ENCODE measurements around the gene RGS9.
A peak's percentile ranks its signal among the peaks of the same experiment; 100 is the strongest.

RGS9 gene

GRCh38 chr17:65097110-65097509 is 40.1 kb upstream of the RGS9 start:
- Histone ChIP-seq H3K36me3 (replicated peaks) (no peaks in the 10 kb centered on the region), H3K27ac (no peak overlapping the region), H3K4me3 (ENCODE audit: low read depth, low read length) (no peak overlapping the region), H3K27me3 (replicated peaks) (peaks cover 7% of the 10 kb centered on the region)
- in situ Hi-C loops (cut with HindIII; ENCODE audit: low pct_ligation_motif_present, low sequenced_read_pairs), result no loop called here
- TF ChIP-seq CTCF (IDR thresholded peaks at IDR 0.05; ENCODE audit: low read depth, low read length, missing control alignments), result no peak
- DNase-seq, result no peak

GRCh38 chr17:65099475-65099874 is 37.7 kb upstream of the RGS9 start:
- no peak for DNase-seq
- no peak overlapping the region for H3K27ac ChIP-seq
- in situ Hi-C loops (cut with HindIII; ENCODE audit: low pct_ligation_motif_present, low sequenced_read_pairs), result no loop called here
- H3K27me3 ChIP-seq (replicated peaks), result peaks cover 5% of the 10 kb centered on the region
- no peak for TF ChIP-seq CTCF (IDR thresholded peaks at IDR 0.05; ENCODE audit: low read depth, low read length, missing control alignments)
- H3K36me3 ChIP-seq (replicated peaks), result no peaks in the 10 kb centered on the region
- H3K4me3 ChIP-seq (ENCODE audit: low read depth, low read length), result no peak overlapping the region

- peak; percentile 99 for DNase-seq
- Histone ChIP-seq H3K4me3 (ENCODE audit: low read depth, low read length) (peak overlapping the region; percentile 45), H3K27ac (peak overlapping the region; percentile 57), H3K36me3 (replicated peaks) (no peaks in the 10 kb centered on the region), H3K27me3 (replicated peaks) (peaks cover 3% of the 10 kb centered on the region)
- TF ChIP-seq CTCF (IDR thresholded peaks at IDR 0.05; ENCODE audit: low read depth, low read length, missing control alignments), result peak; percentile 20
- in situ Hi-C loops (cut with HindIII; ENCODE audit: low pct_ligation_motif_present, low sequenced_read_pairs), result no loop called here
These were observed 37.2 kb upstream of the RGS9 start for GRCh38 chr17:65099941-65100315.

GRCh38 chr17:65100316-65101140 is 36.6 kb upstream of the RGS9 start:
- Histone ChIP-seq H3K36me3 (replicated peaks) (no peaks in the 10 kb centered on the region), H3K27me3 (replicated peaks) (peaks cover 3% of the 10 kb centered on the region), H3K27ac (peak overlapping the region; percentile 57), H3K4me3 (ENCODE audit: low read depth, low read length) (peak overlapping the region; percentile 51)
- DNase-seq, result no peak
- peak; percentile 63 for TF ChIP-seq CTCF (IDR thresholded peaks at IDR 0.05; ENCODE audit: low read depth, low read length, missing control alignments)
- in situ Hi-C loops (cut with HindIII; ENCODE audit: low pct_ligation_motif_present, low sequenced_read_pairs), result no loop called here

- Histone ChIP-seq H3K27ac (no peak overlapping the region), H3K4me3 (ENCODE audit: low read depth, low read length) (no peak overlapping the region), H3K27me3 (replicated peaks) (peaks cover 3% of the 10 kb centered on the region), H3K36me3 (replicated peaks) (no peaks in the 10 kb centered on the region)
- DNase-seq, result no peak
- in situ Hi-C loops (cut with HindIII; ENCODE audit: low pct_ligation_motif_present, low sequenced_read_pairs), result no loop called here
- no peak for TF ChIP-seq CTCF (IDR thresholded peaks at IDR 0.05; ENCODE audit: low read depth, low read length, missing control alignments)
These were observed 35.8 kb upstream of the RGS9 start for GRCh38 chr17:65101371-65101770.

GRCh38 chr17:65102235-65102634 is 34.9 kb upstream of the RGS9 start:
- no peak overlapping the region for H3K27ac ChIP-seq
- in situ Hi-C loops (cut with HindIII; ENCODE audit: low pct_ligation_motif_present, low sequenced_read_pairs), result no loop called here
- H3K27me3 ChIP-seq (replicated peaks), result no peaks in the 10 kb centered on the region
- H3K4me3 ChIP-seq (ENCODE audit: low read depth, low read length), result no peak overlapping the region
- H3K36me3 ChIP-seq (replicated peaks), result no peaks in the 10 kb centered on the region
- DNase-seq, result no peak
- no peak for TF ChIP-seq CTCF (IDR thresholded peaks at IDR 0.05; ENCODE audit: low read depth, low read length, missing control alignments)
